ENCODE data around the gene TPX2.

TPX2 gene

GRCh38 chr20:31760519-31761240 is 21.6 kb downstream of the TPX2 start:
- no peak for DNase-seq (ENCODE audit: low read depth)

DNA sequence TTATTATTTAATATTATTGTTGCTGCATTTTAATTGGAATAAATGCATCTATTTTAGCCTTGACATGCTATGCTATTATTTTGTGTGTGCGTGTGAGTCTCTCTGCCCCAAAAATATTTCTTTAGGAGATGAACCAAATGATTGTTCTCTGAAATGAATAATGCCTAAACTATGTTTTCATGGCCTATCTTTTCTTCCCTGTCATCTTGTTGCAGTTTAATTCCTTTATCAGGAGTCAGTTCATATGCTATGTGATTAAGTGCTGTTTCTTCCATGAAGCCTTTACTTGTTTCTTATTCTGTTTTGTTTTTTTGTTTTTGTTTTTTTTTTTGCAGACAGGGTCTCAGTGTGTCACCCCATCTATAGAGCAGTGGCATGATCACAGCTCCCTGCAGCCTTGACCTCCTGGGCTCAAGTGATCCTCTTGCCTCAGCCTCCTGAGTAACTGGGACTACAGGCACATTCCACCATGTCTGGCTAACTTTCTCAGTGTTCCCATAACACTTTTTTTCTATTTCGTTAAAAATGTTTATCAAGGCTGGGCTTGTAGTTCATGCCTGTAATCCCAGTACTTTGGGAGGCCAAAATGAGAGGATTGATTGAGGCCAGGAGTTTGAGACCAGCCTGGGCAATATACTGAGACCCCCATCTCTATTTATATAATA is 25.7 kb downstream of the TPX2 start:
- no peak for DNase-seq (ENCODE audit: low read depth)

DNA sequence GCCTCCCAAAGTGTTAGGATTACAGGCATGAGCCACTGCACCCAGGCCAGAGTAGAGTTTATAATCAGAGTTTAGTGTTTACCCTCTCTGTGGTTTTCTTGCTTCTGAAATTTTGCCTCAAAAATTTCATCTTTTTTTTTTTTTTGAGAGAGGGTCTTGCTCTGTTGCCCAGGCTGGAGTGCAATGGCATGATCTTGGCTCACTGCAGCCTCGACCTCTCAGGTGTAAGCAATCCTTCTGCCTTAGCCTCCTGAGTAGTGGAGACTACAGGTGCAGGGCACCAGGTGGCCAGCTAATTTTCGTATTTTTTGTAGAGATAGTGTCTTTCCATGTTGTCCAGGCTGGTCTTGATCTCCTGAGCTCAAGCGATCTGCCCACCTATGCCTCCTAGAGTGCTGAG is 28.7 kb downstream of the TPX2 start:
- DNase-seq (ENCODE audit: low read depth) = no peak

DNA sequence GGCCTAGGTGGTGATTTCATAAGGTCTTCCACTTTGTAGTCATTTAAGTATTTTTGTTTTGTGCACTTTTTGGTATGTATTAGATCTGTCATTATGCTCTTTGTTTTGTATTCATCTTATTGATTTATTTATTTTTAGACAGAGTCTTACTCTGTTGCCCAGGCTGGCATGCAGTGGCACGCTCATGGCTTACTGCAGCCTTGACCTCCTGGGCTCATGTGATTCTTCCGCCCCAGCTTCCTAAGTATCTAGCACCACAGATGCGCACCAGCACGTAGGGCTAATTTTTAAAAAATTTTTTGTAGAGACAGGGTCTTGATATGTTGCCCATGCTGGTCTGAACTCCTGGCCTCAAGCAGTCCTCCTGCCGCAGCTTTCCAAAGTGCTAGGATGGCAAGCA is 30.6 kb downstream of the TPX2 start:
- DNase-seq (ENCODE audit: low read depth) = no peak

- DNase-seq (ENCODE audit: low read depth) = no peak
Observed at GRCh38 chr20:31770243-31770642, 31.2 kb downstream of the TPX2 start.

GRCh38 chr20:31774408-31774807 is 35.3 kb downstream of the TPX2 start:
- DNase-seq (ENCODE audit: low read depth) = no peak

DNA sequence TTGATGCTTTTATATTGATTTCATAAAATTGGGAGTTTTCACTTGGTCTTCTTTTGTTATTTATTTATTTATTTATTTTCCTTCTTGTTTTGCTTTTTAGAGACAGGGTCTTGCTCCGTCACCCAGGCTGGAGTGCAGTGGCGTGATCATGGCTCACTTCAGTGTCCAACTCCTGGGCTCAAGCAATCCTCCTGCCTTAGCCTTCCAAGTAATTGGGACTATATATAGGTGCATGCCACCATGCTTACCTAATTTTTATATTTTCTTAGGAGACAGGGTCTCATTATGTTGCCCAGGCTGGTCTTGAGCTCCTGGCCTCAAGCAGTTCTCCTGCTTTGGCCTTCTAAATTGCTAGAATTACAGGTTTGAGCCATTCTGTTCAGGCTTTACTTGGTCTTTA is 41.7 kb downstream of the TPX2 start:
- no peak for DNase-seq (ENCODE audit: low read depth)

DNA sequence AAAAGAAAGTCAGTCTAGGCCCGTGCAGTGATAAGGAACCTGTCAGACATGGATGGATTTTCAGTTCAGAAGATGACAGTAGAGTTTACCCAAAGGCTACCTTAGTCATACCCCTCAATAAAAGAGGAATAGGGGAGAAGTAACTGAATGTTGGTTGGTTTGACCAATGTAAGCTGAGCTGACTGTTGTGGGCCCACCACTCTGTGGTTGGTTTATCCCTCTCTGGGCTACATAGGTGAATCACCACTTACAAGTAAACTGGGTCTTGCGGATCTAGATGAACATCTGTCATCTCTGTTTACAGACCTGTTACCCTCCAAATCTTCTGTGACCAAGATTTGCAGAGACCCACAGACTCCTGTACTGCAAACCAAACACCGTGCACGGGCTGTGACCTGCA is 42.9 kb downstream of the TPX2 start:
- DNase-seq (ENCODE audit: low read depth) = no peak

DNA sequence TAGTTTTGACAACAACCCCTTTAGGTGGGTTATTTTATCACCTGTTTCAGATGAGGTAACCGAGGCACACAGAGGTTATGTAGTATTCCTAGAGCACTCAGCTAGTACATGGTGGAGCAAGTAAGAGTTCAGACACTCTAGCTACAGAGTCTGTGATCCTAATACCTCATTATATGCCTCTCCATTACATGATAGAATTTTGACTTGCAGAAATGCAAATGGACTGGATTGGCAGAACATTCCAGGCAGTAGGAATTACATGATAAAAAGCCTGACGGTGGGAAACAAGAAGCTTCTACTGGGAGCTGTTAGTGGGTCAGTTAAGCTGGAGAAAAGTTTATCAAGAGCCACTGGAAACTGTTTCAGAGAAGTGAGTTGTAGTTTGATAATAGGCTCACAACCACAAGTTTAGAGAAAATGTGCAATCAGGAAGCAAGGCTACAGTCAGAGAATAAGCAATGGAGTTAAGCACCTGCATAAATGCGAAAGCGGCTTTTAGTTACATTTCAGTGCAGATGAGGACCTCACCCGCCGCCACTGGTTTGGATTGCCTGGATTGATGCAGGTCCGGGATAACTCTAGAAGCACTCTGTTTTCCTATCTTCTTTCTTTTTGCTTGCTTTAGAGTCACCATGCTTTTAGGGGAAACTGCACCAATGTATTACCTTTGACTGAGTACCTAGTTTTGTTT is 45.4 kb downstream of the TPX2 start:
- DNase-seq (ENCODE audit: low read depth) = no peak

- no peak for DNase-seq (ENCODE audit: low read depth)
Observed at GRCh38 chr20:31785089-31785488, 46.0 kb downstream of the TPX2 start.

GRCh38 chr20:31788578-31788977 is 49.5 kb downstream of the TPX2 start:
- DNase-seq (ENCODE audit: low read depth) = no peak

DNA sequence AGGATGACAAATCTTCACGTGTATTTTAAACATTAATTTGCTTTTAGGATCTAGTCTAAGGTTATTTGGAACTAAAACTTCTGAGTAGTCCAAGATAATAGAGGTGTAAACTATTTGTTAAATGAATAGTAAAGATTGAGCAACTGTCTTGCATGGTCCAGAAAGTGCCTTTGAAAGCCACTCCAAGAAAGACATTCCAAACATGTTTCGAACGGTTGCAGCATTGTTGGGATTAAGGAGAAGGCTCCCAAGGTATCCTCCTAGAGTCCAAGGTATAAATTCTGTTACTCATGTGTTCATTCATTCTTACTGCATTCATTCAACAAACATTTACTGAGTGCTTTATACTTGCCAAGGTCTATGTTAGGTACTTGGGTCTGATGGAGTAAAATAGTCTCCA is 51.3 kb downstream of the TPX2 start:
- DNase-seq (ENCODE audit: low read depth) = no peak

GRCh38 chr20:31797364-31797763 is 58.3 kb downstream of the TPX2 start:
- DNase-seq (ENCODE audit: low read depth) = no peak

- DNase-seq (ENCODE audit: low read depth) = no peak
Observed at GRCh38 chr20:31801508-31801907, 62.4 kb downstream of the TPX2 start.

GRCh38 chr20:31803552-31804291 is 64.6 kb downstream of the TPX2 start:
- DNase-seq (ENCODE audit: low read depth) = no peak

- no peak for DNase-seq (ENCODE audit: low read depth)
Observed at GRCh38 chr20:31806564-31807355, 67.7 kb downstream of the TPX2 start.

GRCh38 chr20:31808481-31808880 is 69.4 kb downstream of the TPX2 start:
- DNase-seq (ENCODE audit: low read depth) = no peak

GRCh38 chr20:31809661-31810060 is 70.6 kb downstream of the TPX2 start:
- no peak for DNase-seq (ENCODE audit: low read depth)

DNA sequence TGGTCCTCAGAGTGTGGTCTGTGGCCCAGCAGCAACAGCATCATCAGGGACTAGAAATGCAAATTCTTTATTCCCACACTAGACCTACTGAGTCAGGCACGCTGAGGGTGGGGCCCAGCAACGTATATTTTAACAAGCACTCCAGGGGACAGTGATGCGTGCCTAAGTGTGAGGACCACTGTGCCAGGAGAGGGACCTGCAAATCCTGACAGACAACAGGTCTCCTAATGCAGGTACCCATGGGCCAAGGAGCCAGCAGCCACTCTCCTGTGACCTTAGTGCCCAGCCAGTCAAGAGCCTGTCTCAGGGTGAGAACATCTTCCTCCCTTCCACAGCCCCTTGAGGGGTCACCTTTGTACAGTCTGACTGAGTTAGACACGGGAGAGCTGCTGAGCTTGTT is 72.1 kb downstream of the TPX2 start:
- no peak for DNase-seq (ENCODE audit: low read depth)

DNA sequence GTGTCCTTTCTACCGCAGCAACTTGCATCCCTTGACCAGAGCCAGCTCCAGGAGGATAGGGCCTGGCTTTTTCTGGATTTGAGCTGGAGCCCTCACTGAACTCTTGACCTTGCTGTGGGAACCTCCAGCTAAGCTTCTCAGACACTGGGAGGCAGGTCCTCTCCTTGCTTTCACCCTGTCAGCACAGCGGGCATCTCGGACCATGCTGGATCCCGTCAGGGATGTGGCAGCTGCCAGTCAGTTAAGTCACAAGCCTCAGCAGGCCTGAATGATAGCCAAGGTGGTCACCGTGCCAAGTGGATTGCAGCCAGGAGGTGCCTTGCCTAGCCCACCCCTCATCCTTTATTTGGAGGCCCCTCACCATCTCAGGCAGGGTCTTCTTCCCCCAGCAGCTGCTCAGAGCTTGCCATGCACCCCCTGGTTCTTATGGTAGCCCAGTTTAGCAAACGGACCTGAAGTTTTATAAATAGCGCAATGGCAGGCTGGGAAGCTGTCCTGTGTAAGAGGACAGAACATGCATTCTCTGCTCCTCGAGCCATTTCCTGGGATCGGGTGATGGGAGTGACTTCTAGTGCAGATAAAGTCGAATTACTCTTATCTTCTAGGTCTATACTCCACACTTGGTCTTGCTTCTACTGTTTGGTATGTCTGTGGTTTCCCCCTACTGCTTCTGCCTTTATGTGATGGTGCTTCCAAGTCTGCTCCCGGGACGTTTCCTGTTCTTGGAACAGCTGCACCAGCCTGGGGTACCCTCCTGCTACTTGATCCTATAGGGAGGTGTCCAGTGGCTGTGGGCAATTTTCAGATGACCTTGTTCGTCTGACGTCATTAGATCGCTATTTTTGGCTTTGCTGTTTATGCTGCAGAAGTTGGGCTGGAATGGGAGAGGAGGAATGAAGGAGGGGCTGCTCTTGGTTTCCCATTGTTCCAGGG is 73.0 kb downstream of the TPX2 start:
- no peak for DNase-seq (ENCODE audit: low read depth)

DNA sequence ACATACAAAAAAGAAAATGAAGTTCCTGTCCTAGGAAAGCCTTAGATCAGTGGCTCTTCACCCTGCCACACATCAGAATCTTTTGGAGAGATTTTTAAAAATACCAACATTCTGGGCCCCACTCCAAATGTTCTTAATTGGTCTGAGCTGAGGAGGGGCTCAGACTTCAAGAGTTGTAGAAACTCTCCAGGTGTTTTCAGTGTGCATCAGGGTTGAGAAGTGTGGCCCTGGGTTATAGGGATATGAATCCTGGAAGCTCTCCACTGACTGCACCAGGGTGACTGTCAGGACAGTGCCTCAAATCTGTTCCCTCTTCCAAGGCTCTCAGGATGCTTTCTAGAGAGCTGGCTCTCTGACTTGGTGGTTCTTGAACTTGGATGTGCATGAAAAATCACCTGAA is 74.5 kb downstream of the TPX2 start:
- no peak for DNase-seq (ENCODE audit: low read depth)
